GM23248 (cell line): Measurements from ENCODE around the gene SLC15A3.

Experiments
- EZH2 ChIP-seq: fragments of 200-600 bp; sonication (generic); IDR thresholded peaks from 2 replicates; pipeline ENCODE4 v1.6.1; 2018; ENCODE audit warnings: antibody characterized with exemption, mild to moderate bottlenecking; ENCODE audit not compliant: insufficient read depth, poor library complexity, severe bottlenecking
- EZH2phosphoT487 ChIP-seq: fragments of 200-600 bp; sonication (generic); IDR thresholded peaks from 2 replicates; pipeline ENCODE4 v1.6.1; 2018; ENCODE audit warnings: antibody characterized with exemption, moderate library complexity, mild to moderate bottlenecking, low read depth; ENCODE audit not compliant: insufficient read depth

DNA sequence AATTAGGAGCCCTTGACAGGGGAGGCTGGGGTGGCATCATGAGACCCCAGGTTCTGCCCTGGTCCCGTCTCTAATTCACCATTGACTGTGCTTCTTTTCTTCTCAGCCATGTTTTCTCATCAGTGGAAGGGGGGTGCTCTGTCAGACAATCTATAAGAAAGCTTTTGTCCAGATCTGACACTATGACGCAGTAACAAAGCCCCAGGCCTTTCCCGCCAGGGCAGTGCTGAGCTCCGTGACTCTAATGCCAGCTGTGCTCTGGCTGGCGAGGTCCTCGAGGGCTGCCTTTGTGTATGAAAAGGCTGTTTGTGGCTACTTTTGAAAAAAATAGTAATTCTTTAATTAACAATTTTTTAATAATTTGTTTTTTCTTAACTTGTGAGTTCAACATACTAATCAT, 22.8 kb upstream of the SLC15A3 start:
- TF ChIP-seq EZH2 (no peak), EZH2phosphoT487 (no peak)
